ENCODE results near the gene MIB2.
A peak's percentile ranks its signal among the peaks of the same experiment; 100 is the strongest.
"Not testable (repeated sequence)": the region's sequence is repeated elsewhere in the genome, so short reads cannot be mapped to it uniquely, and the experiment has no call there.

MIB2 gene

GRCh38 chr1:1658583-1659549 is 43.6 kb downstream of the MIB2 start, which contains the start of gene CDK11B:
Gene CDK11B (minus strand): TSS chr1:1659004. CDS start chr1:1657485, 1,519 bp downstream.
- DNase-seq (ENCODE audit: low read depth) = peak; percentile 95

DNA sequence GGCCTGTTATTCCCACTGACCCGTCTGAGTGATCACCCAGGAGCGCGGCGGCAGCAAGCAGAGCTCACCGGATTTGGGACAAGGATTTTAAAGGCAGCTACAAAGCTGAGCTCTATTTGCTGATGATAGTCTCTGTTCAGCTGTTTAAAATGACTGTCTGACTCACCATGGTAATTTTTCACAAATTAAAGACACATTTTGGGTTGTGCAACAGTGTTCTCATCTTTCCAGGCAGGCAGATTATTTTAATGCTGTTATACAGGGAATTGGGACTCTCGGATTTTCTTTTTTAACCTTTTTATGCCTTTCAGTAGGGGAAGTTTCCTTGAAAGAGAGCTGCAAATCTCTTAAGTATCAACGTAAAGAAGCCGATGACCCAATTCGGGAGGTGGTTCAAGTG is 47.1 kb downstream of the MIB2 start:
- DNase-seq (ENCODE audit: low read depth) = peak; percentile 56

DNA sequence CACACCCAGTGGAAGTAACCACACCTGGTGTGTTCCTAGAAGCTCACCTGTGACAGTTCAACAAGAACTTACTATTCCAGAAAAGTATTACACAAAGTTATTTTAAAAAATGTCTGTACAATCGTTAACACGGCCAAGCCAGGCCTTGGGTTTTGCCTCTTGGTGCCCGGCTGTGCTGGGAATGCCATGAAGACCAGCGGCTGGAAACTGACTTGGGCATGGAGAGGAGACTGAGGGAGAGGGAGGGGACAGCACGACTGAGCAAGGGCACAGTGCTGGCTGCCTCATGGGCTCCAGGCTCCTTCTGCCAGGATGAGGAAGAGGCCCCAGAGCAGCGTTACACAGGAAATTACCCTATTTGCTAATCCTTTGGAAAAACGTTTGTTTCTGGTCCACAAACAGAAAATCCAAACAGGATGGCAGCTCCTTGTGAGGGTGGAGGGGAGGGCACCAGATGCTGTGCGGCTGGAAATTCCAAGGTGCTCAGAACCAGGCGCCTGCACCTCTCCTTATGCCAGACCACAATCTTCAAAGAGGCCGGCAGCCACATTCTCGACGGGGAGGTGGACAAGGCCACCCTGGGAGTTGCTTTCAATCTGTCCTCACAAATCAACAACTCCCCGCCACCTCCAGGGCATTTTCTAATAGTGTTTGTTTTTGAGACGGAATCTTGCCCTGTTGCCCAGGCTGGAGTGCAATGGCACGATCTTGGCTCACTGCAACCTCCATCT is 47.7 kb downstream of the MIB2 start:
- DNase-seq (ENCODE audit: low read depth) = peak; percentile 33

DNA sequence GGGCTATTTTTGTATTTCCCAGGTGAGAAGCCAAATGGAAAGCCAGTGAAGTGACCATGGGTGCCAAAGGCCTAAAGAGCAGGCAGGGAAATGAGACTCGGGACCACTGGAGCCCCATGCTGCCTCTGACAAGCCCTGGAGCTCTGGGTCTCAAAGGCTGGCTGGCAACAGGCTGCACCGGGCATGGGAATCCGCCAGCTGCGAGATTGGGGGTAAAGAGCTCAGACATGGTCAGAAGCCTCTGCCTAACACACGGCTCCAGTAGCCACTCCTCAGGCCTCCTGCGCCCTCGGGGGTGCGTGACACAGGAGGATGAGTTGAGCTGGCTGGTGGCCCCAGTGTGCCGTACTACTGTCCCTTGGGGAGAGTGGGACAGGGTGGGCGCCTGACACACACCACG is 49.0 kb downstream of the MIB2 start:
- not testable (repeated sequence) for DNase-seq (ENCODE audit: low read depth)

DNA sequence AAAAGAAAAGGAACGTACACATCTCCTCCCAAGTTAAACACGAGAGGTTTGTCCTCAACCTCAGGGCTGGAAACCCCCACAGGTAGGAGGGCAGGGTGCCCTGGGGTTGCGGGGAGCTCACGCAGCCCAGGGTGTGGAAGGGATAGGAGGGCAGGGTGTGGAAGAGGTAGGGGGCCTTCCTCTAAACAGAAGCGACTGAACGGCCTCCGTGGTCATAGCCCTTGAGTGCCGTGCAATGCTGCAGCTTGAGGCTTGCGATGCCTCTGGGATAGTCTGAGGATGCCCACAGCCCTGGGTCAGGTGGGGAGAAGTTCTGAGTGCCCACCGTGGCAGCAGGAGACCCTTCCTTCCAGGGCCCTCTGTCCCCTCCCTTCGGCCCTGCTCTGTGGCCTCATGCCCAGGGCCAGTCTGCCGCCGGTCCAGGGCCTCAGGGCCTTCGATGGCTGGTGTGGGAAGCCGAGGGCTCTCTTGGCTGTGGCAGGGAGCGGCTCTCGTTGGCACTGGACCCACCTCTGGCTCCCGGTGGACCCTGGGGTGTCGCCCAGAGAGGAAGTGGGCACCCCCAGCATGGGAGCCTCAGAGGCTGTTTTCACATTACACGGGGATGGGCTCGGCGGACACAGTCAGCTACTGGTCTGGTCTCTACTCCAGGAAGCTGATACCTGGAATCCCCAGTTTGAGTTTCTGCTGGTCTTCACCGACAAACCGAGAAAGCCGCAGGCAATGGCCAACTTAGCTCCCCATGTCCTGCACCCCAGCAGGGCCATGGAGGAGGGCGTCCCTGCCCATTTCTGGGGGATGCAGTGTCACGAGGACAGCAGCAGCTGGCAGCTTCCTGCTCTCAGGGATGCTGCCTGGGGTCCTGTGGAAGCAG is 49.9 kb downstream of the MIB2 start:
- DNase-seq (ENCODE audit: low read depth) = no peak

GRCh38 chr1:1665815-1666251 is 50.5 kb downstream of the MIB2 start:
- DNase-seq (ENCODE audit: low read depth) = no peak

GRCh38 chr1:1666526-1666925 is 51.2 kb downstream of the MIB2 start:
- no peak for DNase-seq (ENCODE audit: low read depth)

GRCh38 chr1:1669468-1670440 is 54.5 kb downstream of the MIB2 start:
- no peak for DNase-seq (ENCODE audit: low read depth)

- DNase-seq (ENCODE audit: low read depth) = no peak
Observed at GRCh38 chr1:1670866-1671265, 55.6 kb downstream of the MIB2 start.

DNA sequence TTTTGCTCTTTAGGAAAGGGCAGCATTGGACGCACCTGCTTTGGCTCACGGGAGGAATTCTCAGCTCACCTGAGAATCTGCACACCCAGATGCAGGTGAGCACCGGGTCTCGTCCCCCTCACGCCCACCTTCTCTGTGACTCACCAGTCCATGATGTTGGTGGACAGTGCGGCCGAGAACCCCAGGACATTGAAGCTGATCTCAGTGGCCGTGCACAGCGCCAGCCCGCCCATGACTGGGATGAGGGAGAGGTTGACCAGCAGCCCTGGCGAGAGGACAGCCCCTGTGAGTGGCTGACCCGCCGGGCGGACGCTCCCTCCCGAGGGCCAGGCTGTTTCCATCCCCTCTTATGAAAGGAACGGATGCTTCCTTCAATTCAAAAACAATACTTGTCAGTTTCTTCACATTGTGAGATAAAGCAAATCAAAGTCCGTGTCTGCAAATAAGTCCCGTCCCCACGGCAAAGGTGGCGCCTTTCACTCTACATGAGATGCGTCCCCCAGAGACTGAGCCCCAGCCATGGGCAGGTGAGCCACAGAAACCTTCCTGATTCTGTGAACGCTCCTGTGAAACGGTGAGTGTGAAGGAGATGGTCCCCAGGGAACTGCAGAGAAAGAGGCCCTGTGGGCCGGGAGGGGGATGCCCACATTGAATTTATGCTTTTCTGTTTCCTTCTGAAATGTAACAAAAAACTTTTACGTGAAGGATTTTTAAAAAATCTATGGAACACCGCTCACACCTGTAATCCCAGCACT is 56.2 kb downstream of the MIB2 start:
- no peak for DNase-seq (ENCODE audit: low read depth)

DNA sequence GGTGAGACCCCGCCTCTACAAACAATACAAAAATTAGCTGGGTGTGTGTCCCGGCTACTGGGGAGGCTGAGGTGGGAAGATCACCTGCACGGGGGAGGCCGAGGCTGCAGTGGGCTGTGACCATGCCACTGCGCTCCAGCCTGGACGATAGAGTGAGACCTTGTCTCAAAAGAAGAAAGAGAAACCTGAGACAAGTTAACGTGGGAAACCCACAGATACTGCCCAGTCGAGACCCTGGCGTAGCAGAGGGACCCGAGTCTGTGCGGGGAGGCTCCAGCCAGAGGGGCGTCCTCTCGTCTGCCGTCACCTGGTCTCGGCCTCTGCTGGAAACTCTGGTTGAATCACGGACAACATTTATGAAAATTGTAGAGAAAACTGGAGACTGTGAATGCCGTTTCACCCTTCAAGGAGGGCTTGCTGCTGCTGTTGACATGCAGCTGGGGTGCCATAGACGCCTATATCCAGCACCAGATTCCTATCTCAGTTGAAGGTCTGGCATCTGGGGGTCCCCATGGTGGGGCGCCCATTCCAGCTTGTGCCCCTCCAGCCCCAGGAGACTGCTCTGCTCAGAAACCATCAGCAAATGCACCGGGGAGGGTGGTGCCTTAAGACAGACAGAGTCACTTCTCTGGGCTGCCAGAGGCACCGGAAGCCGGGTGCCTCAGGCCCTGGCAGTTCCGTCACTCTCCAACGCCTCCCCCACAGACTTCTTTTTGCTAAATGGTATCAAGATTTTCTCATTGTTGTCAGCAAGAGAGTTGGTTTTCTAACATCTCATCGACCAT is 57.1 kb downstream of the MIB2 start:
- no peak for DNase-seq (ENCODE audit: low read depth)

GRCh38 chr1:1674806-1675205 is 59.5 kb downstream of the MIB2 start:
- not testable (repeated sequence) for DNase-seq (ENCODE audit: low read depth)

GRCh38 chr1:1675218-1675617 is 59.9 kb downstream of the MIB2 start:
- not testable (repeated sequence) for DNase-seq (ENCODE audit: low read depth)

DNA sequence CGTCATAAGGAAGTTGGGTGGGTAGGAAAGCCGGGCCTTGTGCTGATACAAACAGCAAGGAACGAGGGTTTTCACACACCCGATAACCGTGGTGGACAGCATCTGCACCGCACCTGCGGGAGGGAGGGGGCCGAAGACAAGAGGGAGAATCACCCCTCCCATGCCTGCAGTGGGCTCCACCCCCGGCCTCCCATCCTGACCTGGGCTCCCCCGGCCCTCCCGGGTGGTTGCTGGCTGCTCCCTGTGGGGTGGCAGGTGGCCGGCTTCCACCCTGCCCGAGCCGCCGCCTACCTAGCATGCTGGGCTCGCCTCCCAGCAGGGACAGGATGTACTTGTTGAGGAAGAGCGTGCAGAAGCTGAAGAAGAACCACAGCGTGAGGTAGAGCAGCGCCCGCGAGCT is 60.8 kb downstream of the MIB2 start:
- DNase-seq (ENCODE audit: low read depth) = not testable (repeated sequence)

GRCh38 chr1:1677718-1678580 is 62.6 kb downstream of the MIB2 start:
- DNase-seq (ENCODE audit: low read depth) = no peak

- no peak for DNase-seq (ENCODE audit: low read depth)
Observed at GRCh38 chr1:1678581-1679380, 63.5 kb downstream of the MIB2 start.

Data from amniotic epithelial cell (primary cell).